Measurements from ENCODE around the gene TBX2. TPM values are rescaled to one million over a fixed set of nuclear protein-coding genes. Genes with fewer than 3 reads are reported as not detected.

The TBX2 gene
- total and polyA plus RNA-seq, 2 of the 13 experiments (the other 11 are each of a cell fraction or from before 2014, with no cell fraction given), result 2.8 to 15.3 TPM

- TF ChIP-seq MAFK (conservative IDR thresholded peaks at IDR 0.05 in 1 of 2, IDR thresholded peaks at IDR 0.05 in 1 of 2; ENCODE audit: low read length in 2 of 2), result no peak
- 0 out of 2 replicates have a peak, but pooled peaks have one; percentile 40 for TF ChIP-seq ZNF629 (CRISPR knock-in tag; conservative IDR thresholded peaks at IDR 0.05)
- peak; percentile 97 for TF ChIP-seq XRCC5 (optimal IDR thresholded peaks at IDR 0.05; ENCODE audit: low read length)
- no peak for TF ChIP-seq KMT2B (CRISPR knock-in tag; IDR thresholded peaks at IDR 0.05)
- TF ChIP-seq ZNF558 (CRISPR knock-in tag; IDR thresholded peaks at IDR 0.05; ENCODE audit: borderline replicate concordance), result no peak
- TF ChIP-seq MIXL1 (CRISPR knock-in tag; IDR thresholded peaks at IDR 0.05), result peak; percentile 23; the same call in 1 of the 2 replicates
- TF ChIP-seq STAT5B (CRISPR knock-in tag; IDR thresholded peaks at IDR 0.05), result no peak
- TF ChIP-seq NFE2L2 (IDR thresholded peaks at IDR 0.05; ENCODE audit: low read length), result no peak
- peak; percentile 84; the same call in 1 of the 2 replicates for TF ChIP-seq SALL1 (CRISPR knock-in tag; IDR thresholded peaks at IDR 0.05)
- no peak for TF ChIP-seq FOXM1 (CRISPR knock-in tag; IDR thresholded peaks at IDR 0.05)
- no peak for TF ChIP-seq NFATC3 (CRISPR knock-in tag; IDR thresholded peaks at IDR 0.05)
- TF ChIP-seq HIC2 (CRISPR knock-in tag; IDR thresholded peaks at IDR 0.05; ENCODE audit: low read depth), result 0 out of 2 replicates have a peak, but pooled peaks have one; percentile 4
- TF ChIP-seq JARID2 (CRISPR knock-in tag; IDR thresholded peaks at IDR 0.05; ENCODE audit: insufficient replicate concordance), result no peak
- TF ChIP-seq AGO2 (optimal IDR thresholded peaks at IDR 0.05; ENCODE audit: low read depth, low read length), result peak; percentile 86
- TF ChIP-seq, protein P1, sequence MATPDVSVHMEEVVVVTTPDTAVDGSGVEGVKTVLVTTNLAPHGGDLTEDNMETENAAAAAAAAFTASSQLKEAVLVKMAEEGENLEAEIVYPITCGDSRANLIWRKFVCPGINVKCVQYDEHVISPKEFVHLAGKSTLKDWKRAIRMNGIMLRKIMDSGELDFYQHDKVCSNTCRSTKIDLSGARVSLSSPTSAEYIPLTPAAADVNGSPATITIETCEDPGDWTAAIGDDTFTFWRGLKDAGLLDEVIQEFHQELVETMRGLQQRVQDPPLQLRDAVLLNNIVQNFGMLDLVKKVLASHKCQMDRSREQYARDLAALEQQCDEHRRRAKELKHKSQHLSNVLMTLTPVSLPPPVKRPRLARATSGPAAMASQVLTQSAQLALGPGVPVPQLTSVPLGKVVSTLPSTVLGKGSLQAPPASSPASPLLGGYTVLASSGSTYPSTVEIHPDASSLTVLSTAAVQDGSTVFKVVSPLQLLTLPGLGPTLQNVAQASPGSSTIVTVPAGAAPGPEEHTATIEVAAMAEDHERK (CRISPR knock-in tag; IDR thresholded peaks at IDR 0.05; ENCODE audit: low read depth), result no peak
- no peak for TF ChIP-seq ELF4 (CRISPR knock-in tag; IDR thresholded peaks at IDR 0.05; ENCODE audit: borderline replicate concordance)
- peak; percentile 38; the same call in 1 of the 2 replicates for TF ChIP-seq SP5 (CRISPR knock-in tag; IDR thresholded peaks at IDR 0.05; ENCODE audit: borderline replicate concordance, low read depth)
- no peak for TF ChIP-seq ZFP82 (CRISPR knock-in tag; IDR thresholded peaks at IDR 0.05; ENCODE audit: borderline replicate concordance)
- no peak for TF ChIP-seq KAT7 (CRISPR knock-in tag; IDR thresholded peaks at IDR 0.05; ENCODE audit: borderline replicate concordance)
- peak; percentile 42; the same call in 1 of the 2 replicates for TF ChIP-seq MED1 (CRISPR knock-in tag; IDR thresholded peaks at IDR 0.05)
- no peak for TF ChIP-seq NCOR1 (IDR thresholded peaks at IDR 0.05; ENCODE audit: borderline replicate concordance, low read length)
- TF ChIP-seq KLF16 (CRISPR knock-in tag; IDR thresholded peaks at IDR 0.05), result peak in 1 of 2 experiments; percentile 74; a peak in 1 of 4 replicates
- no peak for TF ChIP-seq ZNF30 (CRISPR knock-in tag; IDR thresholded peaks at IDR 0.05)
- TF ChIP-seq ZNF672 (CRISPR knock-in tag; IDR thresholded peaks at IDR 0.05), result no peak
- TF ChIP-seq ZBTB7A (CRISPR knock-in tag; IDR thresholded peaks at IDR 0.05), result peak; percentile 89
- peak; percentile 34; the same call in 1 of the 2 replicates for TF ChIP-seq HNF4A (CRISPR knock-in tag; IDR thresholded peaks at IDR 0.05)
- no peak for TF ChIP-seq GPN1 (CRISPR knock-in tag; IDR thresholded peaks at IDR 0.05; ENCODE audit: borderline replicate concordance)
- no peak for TF ChIP-seq ZNF747 (CRISPR knock-in tag; IDR thresholded peaks at IDR 0.05; ENCODE audit: borderline replicate concordance)
- peak; percentile 61; the same call in 1 of the 2 replicates for TF ChIP-seq ZNF782 (CRISPR knock-in tag; IDR thresholded peaks at IDR 0.05; ENCODE audit: borderline replicate concordance)
- no peak for TF ChIP-seq TEAD2 (CRISPR knock-in tag; IDR thresholded peaks at IDR 0.05)
These were observed 17.1 kb downstream of the TBX2 start (continued) for GRCh38 chr17:61416540-61417363.
